HFFc6 (cell line): ENCODE data around the gene TNFRSF11A. TPM values are rescaled to one million over a fixed set of nuclear protein-coding genes. Genes with fewer than 3 reads are reported as not detected.

Experiments used
- DNase-seq: peaks from one replicate; pipeline ENCODE4 v3.0.0-alpha.2; 2018
- H3K27ac Mint-ChIP-seq: 2 replicates; pipeline ENCODE4 v1.8.0; 2020; ENCODE audit warnings: mild to moderate bottlenecking, mixed read lengths
- H3K27me3 Mint-ChIP-seq: 2 replicates; pipeline ENCODE4 v1.8.0; 2021; ENCODE audit warnings: mild to moderate bottlenecking, moderate library complexity, mixed read lengths; ENCODE audit not compliant: insufficient read depth
- H3K36me3 Mint-ChIP-seq: 2 replicates; pipeline ENCODE4 v1.8.0; 2021; ENCODE audit warnings: low read depth, mixed read lengths
- H3K4me1 Mint-ChIP-seq: 2 replicates; pipeline ENCODE4 v1.8.0; 2020; ENCODE audit warnings: low read depth, mixed read lengths
- H3K4me3 Mint-ChIP-seq: 2 replicates; pipeline ENCODE4 v1.8.0; 2020; ENCODE audit warnings: mild to moderate bottlenecking, moderate library complexity, mixed read lengths
- H3K9me3 Mint-ChIP-seq: 2 replicates; pipeline ENCODE4 v1.8.0; 2020; ENCODE audit warnings: mild to moderate bottlenecking, mixed read lengths
- CTCF ChIP-seq: fragments of 200-600 bp; sonication (generic); IDR thresholded peaks from 2 replicates; pipeline ENCODE4 v1.5.0; 2021; ENCODE audit warnings: antibody characterized with exemption, mild to moderate bottlenecking
- total RNA-seq, 6 experiments: library from RNA; stranded (reverse); fragmentation: NEBNext Ultra II Directional; extraction: Animal tissue kit (Norgen Biotek cat#: 25700); gene quantifications; 2 replicates in 1 of 6; 3 replicates in 5 of 6; pipeline ENCODE4 v1.2.3, GENCODE V29; 2021

Gene TNFRSF11A
- total RNA-seq, 6 experiments from 2014 or later, result 0.05 TPM; not detected in 5

GRCh38 chr18:62325806-62326645, 916 bp downstream of the TNFRSF11A start:
- Mint-ChIP-seq H3K27ac (no peak overlapping the region), H3K9me3 (no peaks in the 10 kb centered on the region), H3K4me3 (peak overlapping the region; percentile 62), H3K4me1 (peaks cover 31% of the 10 kb centered on the region), H3K27me3 (peaks cover 59% of the 10 kb centered on the region), H3K36me3 (no peaks in the 10 kb centered on the region)
- TF ChIP-seq CTCF, result no peak
- DNase-seq, result no peak

- H3K27me3 Mint-ChIP-seq, result peaks cover 64% of the 10 kb centered on the region
- no peaks in the 10 kb centered on the region for H3K36me3 Mint-ChIP-seq
- H3K4me1 Mint-ChIP-seq, result peaks cover 31% of the 10 kb centered on the region
Measured at GRCh38 chr18:62326646-62327348, 1.7 kb downstream of the TNFRSF11A start.

GRCh38 chr18:62327977-62328376, 2.9 kb downstream of the TNFRSF11A start:
- no peak for TF ChIP-seq CTCF
- H3K4me3 Mint-ChIP-seq, result no peak overlapping the region

More at GRCh38 chr18:62326646-62327348, 1.7 kb downstream of the TNFRSF11A start:
- no peak overlapping the region for H3K4me3 Mint-ChIP-seq
- no peak overlapping the region for H3K27ac Mint-ChIP-seq
- TF ChIP-seq CTCF, result no peak
- H3K9me3 Mint-ChIP-seq, result no peaks in the 10 kb centered on the region
- no peak for DNase-seq

GRCh38 chr18:62328586-62329525, 3.7 kb downstream of the TNFRSF11A start:
- no peak overlapping the region for H3K27ac Mint-ChIP-seq
- no peaks in the 10 kb centered on the region for H3K36me3 Mint-ChIP-seq

More at GRCh38 chr18:62327977-62328376, 2.9 kb downstream of the TNFRSF11A start:
- Mint-ChIP-seq H3K27ac (no peak overlapping the region), H3K36me3 (no peaks in the 10 kb centered on the region), H3K9me3 (no peaks in the 10 kb centered on the region), H3K27me3 (peaks cover 64% of the 10 kb centered on the region), H3K4me1 (peaks cover 31% of the 10 kb centered on the region)
- no peak for DNase-seq

More at GRCh38 chr18:62328586-62329525, 3.7 kb downstream of the TNFRSF11A start:
- Mint-ChIP-seq H3K4me3 (no peak overlapping the region), H3K27me3 (peaks cover 60% of the 10 kb centered on the region), H3K4me1 (peaks cover 31% of the 10 kb centered on the region), H3K9me3 (no peaks in the 10 kb centered on the region)
- TF ChIP-seq CTCF, result no peak
- DNase-seq, result no peak
